HepG2 (cell line): Measurements from ENCODE around the gene LGI2.

Experiments used
- CEBPB ChIP-seq: IDR thresholded peaks from 2 replicates; pipeline ENCODE4 v1.6.1; 2011; ENCODE audit warnings: low read depth, low read length, improper control_type of control experiment, borderline replicate concordance
- FOXM1 ChIP-seq: sonication (generic); formaldehyde crosslinking; IDR thresholded peaks from 2 replicates; pipeline ENCODE4 v1.5.0; 2020; ENCODE audit warnings: missing genetic modification reagents
- NFE2L1 ChIP-seq: sonication (generic); formaldehyde crosslinking; IDR thresholded peaks from 2 replicates; pipeline ENCODE4 v1.4.0; 2020; ENCODE audit warnings: missing genetic modification reagents, mild to moderate bottlenecking, borderline replicate concordance
- NFIC ChIP-seq: IDR thresholded peaks from 2 replicates; pipeline ENCODE4 v1.6.1; 2012; ENCODE audit warnings: mild to moderate bottlenecking, low read length, inconsistent platforms
- ONECUT2 ChIP-seq: sonication (generic); formaldehyde crosslinking; IDR thresholded peaks from 2 replicates; pipeline ENCODE4 v1.4.0; 2020; ENCODE audit warnings: missing genetic modification reagents
- POLR2A ChIP-seq, 2 experiments: IDR thresholded peaks; 2 replicates each; pipeline ENCODE4 v1.6.1; 2011; ENCODE audit warnings: low read depth in 2 of 2, low read length in 2 of 2, mild to moderate bottlenecking in 1 of 2, moderate library complexity in 1 of 2; ENCODE audit not compliant: insufficient read depth in 1 of 2
- RBFOX2 ChIP-seq: fragments of 200-400 bp; formaldehyde crosslinking; IDR thresholded peaks from 2 replicates; pipeline ENCODE4 v1.6.1; 2017; ENCODE audit warnings: low read depth, mild to moderate bottlenecking, low read length
- SMARCE1 ChIP-seq: fragments of 450-650 bp; IDR thresholded peaks from 2 replicates; pipeline ENCODE4 v1.6.1; 2017; ENCODE audit warnings: borderline replicate concordance
- TAF15 ChIP-seq: fragments of 200-400 bp; formaldehyde crosslinking; IDR thresholded peaks from one replicate; pipeline ENCODE4 v1.6.1; 2018; ENCODE audit warnings: mild to moderate bottlenecking, low read depth, low read length; ENCODE audit not compliant: poor library complexity, severe bottlenecking
- ZNF20 ChIP-seq: sonication (generic); formaldehyde crosslinking; IDR thresholded peaks from 2 replicates; pipeline ENCODE4 v1.4.0; 2020; ENCODE audit warnings: mild to moderate bottlenecking, moderate library complexity, missing genetic modification reagents
- ZNF274 ChIP-seq: sonication (generic); formaldehyde crosslinking; IDR thresholded peaks from 2 replicates; pipeline ENCODE4 v1.5.1; 2020; ENCODE audit warnings: mild to moderate bottlenecking, missing genetic modification reagents
- TF ChIP-seq, protein P1 (sequence below): sonication (generic); formaldehyde crosslinking; IDR thresholded peaks from 2 replicates; pipeline ENCODE4 v1.5.0; 2020; ENCODE audit warnings: mild to moderate bottlenecking, missing genetic modification reagents, moderate library complexity
- TF ChIP-seq, protein P2 (sequence below): sonication (generic); formaldehyde crosslinking; IDR thresholded peaks from 2 replicates; pipeline ENCODE4 v1.4.0; 2020; ENCODE audit warnings: low read depth, mild to moderate bottlenecking, missing genetic modification reagents

DNA sequence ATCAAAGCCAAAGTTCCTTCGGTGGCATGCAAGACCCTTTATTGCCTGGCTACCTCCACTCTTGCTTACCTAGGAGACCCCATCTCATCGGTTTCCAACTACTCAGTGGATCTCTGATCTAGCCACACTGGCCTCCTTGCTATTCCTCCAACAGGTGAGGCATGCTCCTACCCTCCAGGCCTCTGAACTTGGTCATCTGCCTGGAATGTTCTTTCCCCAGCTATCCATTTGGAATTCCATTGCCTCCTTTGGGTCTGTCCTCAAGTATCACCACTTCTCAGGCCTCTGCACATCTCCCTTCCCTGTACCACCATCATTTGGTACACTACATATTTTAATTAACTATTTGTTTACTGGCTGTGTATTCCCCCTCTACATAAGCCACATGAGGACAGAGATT, 11.2 kb downstream of the LGI2 start:
- TF ChIP-seq RBFOX2 (no peak), SMARCE1 (no peak), NFE2L1 (no peak), FOXM1 (CRISPR knock-in tag) (no peak), ZNF20 (CRISPR knock-in tag) (no peak), ZNF274 (CRISPR knock-in tag) (no peak), POLR2A (IDR thresholded peaks at IDR 0.05; ENCODE audit: insufficient read depth in 1 of 2, low read depth in 2 of 2, low read length in 2 of 2) (no peak), TAF15 (no peak), NFIC (no peak), CEBPB (no peak), ONECUT2 (no peak)
- TF ChIP-seq, protein P1, sequence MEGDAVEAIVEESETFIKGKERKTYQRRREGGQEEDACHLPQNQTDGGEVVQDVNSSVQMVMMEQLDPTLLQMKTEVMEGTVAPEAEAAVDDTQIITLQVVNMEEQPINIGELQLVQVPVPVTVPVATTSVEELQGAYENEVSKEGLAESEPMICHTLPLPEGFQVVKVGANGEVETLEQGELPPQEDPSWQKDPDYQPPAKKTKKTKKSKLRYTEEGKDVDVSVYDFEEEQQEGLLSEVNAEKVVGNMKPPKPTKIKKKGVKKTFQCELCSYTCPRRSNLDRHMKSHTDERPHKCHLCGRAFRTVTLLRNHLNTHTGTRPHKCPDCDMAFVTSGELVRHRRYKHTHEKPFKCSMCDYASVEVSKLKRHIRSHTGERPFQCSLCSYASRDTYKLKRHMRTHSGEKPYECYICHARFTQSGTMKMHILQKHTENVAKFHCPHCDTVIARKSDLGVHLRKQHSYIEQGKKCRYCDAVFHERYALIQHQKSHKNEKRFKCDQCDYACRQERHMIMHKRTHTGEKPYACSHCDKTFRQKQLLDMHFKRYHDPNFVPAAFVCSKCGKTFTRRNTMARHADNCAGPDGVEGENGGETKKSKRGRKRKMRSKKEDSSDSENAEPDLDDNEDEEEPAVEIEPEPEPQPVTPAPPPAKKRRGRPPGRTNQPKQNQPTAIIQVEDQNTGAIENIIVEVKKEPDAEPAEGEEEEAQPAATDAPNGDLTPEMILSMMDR (CRISPR knock-in tag) = no peak
- TF ChIP-seq, protein P2, sequence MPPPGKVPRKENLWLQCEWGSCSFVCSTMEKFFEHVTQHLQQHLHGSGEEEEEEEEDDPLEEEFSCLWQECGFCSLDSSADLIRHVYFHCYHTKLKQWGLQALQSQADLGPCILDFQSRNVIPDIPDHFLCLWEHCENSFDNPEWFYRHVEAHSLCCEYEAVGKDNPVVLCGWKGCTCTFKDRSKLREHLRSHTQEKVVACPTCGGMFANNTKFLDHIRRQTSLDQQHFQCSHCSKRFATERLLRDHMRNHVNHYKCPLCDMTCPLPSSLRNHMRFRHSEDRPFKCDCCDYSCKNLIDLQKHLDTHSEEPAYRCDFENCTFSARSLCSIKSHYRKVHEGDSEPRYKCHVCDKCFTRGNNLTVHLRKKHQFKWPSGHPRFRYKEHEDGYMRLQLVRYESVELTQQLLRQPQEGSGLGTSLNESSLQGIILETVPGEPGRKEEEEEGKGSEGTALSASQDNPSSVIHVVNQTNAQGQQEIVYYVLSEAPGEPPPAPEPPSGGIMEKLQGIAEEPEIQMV (CRISPR knock-in tag) = no peak
